Stimulated activated CD4-positive, alpha-beta T cell treated with anti-CD3 and anti-CD28 coated beads, Interleukin-15, amount 100 ng/mL, for 48 hours (primary cell): ENCODE measurements around the gene DSG4.

Experiments used
- DNase-seq, 2 donors: peaks; one replicate each; pipeline ENCODE4 v3.0.0-alpha.2; 2020; ENCODE audit warnings: low read depth in 2 of 2

DSG4 gene

DNA sequence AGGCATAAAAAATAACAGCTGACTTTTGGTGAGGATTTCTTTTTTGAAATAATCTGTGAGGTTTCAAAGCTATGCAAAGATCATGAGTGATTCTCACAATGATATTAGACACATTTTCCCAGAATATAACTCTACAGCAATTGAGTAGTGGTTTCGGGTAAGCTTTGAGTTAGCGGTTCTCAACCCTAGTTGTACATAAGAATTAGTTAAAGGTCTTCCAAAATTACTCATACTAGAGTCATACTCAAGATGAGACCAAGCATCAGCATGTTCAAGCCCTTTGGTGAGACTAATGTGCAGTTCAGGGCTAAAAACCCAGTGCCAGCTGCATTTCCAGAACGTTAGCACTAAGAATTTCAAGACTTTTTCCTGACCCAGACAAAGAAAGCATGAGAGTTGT, 31.1 kb downstream of the DSG4 start:
- DNase-seq: no peak

DNA sequence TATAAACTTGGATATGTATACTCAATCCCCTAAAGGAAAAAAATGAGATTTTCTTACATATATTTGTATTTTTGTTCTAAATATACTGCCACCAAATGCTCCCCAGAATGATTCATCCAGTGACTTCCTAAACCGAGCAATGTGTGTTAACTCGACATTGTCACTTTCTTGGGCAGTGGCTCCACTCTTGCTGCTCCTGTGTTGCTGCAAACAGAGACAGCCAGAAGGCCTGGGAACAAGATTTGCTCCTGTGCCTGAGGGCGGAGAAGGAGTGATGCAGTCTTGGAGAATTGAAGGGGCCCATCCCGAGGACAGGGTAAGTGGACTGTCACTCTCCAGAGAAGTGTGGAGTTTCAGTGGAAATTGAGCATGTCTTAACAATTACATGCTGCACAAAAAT, 32.7 kb downstream of the DSG4 start:
- DNase-seq: no peak

DNA sequence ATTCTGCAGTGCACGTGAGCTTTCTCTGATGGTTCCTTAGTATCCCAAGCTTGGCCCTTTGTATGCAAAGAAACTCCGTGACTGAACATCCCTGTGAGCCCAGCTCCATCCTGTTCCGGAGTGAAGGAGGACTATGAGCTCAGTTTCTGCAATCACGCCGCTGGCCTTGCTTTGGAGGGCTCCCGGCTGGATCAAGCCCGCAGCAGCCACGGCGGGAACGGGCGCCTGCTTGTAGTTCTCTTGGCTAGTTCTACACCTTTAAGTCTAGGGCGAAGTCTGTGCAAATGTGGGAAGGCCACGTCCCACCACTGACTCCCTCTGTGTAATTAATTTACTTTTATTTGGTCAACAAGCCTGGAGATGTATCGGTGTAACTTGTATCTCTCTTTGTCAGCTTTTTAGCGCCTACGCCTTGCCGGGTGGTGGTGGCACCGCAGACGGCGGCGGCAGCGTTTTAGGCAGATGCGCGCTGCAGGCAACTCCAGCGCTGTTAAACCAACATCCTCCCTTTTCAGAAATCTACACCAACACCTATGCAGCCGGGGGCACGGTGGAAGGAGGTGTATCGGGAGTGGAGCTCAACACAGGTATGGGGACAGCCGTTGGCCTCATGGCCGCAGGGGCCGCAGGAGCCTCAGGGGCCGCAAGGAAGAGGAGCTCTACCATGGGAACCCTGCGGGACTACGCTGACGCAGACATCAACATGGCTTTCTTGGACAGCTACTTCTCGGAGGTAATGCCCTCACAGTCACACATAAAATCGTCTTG, 34.3 kb downstream of the DSG4 start:
- DNase-seq: no peak

DNA sequence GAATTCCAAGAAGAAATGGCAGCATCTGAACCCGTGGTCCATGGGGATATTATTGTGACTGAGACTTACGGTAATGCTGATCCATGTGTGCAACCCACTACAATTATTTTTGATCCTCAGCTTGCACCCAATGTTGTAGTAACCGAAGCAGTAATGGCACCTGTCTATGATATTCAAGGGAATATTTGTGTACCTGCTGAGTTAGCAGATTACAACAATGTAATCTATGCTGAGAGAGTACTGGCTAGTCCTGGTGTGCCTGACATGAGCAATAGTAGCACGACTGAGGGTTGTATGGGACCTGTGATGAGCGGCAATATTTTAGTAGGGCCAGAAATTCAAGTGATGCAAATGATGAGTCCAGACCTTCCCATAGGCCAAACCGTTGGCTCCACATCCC, 36.6 kb downstream of the DSG4 start:
- DNase-seq: no peak

DNA sequence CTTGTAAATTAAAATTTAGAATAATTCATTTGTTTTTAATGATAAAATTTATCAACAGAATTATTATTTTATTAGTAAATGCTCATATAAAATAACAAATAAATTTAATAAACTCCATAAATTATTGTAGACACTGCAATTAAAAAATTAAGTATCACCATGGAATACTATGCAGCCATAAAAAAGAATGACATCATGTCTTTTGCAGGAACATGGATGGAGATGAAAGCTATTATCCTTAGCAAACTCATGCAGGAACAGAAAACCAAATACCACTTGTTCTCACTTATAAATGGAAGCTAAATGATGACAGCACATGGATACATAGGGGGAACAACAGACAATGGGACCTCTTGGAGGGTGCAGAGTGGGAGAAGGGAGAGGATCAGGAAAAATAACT, 41.3 kb downstream of the DSG4 start:
- no peak for DNase-seq

DNA sequence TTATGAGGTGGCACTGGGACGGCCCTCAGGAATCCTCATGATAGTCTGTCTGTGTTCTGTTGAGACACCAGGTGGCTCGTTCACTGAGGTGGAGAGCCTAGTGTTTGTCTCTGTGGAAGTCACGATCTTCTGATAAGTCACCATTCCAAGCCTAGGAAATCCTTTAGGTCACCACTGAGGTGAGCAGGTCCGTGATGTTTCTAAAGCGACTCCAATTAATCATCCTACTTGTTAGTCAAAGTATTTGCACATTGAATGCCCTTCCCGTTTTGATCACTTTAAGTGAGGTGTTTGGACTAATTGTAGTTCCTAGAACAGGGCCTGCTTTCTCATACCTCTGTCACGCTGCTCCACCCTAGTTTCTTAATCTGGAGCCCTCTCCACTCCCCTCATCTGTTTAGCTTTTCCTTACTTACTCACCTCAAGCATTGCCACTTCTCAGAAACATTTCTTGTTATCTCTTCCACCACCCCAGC, 42.9 kb downstream of the DSG4 start:
- DNase-seq: no peak

DNA sequence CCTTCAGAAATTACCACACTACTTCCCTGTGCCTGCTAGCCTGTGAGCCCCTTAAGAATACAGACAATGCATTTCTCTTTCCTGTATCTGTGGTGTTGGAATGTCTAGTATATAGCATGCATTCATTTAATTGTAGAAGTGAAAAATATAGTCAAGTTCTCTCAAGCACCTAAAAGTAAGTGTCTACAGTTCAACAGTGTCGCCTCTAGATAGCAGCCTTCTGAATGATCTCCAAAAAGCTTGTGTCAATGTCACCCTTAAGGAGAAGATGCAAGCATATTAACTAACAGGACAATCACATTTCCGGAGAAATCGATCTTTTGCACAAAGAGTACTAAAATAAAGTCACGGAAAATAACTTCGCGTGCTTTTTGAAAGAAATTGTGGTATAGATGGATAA, 43.5 kb downstream of the DSG4 start:
- no peak for DNase-seq

DNA sequence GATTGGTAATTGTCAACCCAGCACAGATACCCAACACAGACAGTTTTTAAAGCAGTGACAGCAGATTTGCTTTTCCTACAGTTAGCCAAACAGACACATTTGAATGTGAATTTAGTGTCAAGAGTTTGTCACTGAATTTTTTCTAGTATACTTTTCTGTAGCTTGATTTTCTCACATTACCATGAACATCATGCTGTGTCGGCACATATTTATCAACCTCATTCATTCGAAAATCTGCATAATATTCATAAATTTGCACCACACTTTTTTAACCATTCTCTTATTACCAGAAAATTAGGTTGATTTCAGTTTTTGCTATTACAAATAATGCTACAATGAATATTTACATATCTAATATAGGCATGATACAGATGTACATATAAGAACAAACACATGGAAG, 43.9 kb downstream of the DSG4 start:
- DNase-seq: no peak

DNA sequence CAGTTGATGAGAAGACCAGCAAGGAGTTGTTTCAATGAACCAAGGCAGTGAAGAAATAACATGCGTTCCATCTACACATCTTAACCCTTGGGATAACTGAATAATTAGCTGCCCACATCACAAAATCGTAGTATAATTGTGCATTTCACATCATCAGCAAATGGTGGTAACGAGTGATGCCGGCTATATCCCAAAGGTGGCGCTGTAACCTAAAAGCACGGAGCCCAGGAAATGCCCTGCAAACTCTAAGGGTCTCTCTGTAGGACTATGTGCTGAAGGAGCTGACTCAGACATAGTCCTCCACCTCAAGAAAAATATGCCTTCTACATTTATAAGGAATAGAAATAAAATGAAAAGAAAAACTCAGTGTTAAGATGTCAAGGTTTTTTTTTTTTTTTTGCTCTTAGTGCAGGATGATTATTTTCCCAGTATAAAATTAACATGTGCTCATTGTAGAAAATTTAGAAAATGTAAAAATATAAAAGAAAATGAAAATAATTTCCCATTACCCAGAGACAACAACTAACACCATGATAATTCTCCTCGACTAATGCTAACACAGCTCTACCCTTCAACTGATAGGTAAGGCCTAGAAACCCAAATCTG, 47.9 kb downstream of the DSG4 start:
- DNase-seq: no peak

DNA sequence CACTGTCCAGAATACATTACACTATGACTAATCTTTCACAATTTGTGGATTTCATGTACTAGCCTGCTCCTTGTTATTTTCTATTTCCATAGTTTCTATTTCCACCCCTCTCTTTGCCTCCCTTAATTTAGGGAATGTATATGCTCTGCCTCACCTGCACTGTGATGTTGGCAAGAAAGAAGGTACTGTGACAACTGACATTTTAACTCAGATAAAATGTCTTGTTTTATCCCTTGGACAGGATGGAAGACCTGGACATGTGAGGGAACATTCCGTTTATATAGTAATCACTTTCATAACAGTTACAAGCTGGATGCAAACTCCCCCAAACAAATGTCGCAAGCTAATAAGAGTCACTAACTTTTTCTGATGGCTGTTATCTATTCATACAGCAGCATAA, 49.4 kb downstream of the DSG4 start:
- DNase-seq: no peak

DNA sequence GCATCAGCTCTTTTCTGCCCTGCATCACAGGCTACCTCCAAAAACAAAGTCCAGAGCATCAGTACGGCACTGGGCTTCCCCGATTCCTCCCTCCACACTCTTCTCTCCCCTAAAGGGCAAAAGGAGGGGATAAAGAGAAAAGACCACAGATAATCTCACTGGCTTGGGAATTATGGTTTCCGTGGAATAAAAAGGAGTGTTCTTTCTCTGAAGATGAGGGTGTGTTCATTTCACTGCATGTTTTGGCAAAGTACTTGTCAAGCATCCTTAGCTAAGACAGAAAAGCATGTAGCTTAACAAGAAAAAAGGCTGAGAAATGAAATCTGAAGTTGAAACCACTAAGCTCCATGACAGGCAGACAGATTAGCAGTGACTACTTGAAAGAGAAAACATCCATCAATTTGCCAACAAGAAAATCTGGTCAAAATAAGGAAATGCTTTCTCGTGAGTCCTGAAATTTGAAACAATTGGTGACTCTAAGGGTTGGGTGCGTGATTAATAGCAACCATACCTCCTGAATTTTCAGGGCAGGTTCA, 50.4 kb downstream of the DSG4 start:
- DNase-seq: no peak

DNA sequence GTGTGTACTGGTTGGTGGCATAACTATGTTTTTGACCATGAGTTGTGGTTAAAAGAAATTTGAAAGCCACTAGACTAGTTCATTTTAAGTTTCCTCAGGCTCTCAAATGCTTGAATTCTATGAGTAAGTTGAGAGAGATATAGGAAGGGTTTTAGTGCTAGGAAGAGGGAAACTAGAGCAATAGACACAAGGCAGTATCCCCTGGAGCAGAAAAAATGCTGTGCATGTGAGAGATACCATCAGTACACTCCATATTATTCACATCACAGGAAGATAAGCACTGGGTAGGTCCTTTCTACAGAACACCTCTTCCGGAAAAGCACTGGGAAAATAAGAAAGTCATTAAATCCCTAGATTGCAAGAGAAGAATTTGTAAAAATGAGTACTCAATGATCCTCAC, 51.6 kb downstream of the DSG4 start:
- DNase-seq: no peak

DNA sequence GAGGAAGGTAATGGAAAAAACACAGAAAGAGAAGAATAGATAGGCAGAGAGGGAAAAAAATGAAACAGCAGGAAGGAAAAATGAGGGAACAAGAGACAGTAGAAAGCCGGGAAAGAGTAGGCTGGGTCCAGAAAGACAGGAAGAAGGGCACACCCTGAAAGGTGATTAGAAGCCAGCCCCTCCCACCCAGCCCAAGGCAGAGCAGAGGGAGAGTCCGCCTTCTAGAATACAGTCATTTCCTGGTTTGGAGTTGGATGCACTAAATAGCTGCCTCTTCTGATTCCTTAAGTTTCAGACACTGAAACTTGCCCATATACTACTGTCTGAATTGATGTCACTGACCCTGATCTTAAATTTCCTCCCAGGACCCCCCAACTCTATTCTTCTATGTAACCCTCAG, 53.0 kb downstream of the DSG4 start:
- no peak for DNase-seq

DNA sequence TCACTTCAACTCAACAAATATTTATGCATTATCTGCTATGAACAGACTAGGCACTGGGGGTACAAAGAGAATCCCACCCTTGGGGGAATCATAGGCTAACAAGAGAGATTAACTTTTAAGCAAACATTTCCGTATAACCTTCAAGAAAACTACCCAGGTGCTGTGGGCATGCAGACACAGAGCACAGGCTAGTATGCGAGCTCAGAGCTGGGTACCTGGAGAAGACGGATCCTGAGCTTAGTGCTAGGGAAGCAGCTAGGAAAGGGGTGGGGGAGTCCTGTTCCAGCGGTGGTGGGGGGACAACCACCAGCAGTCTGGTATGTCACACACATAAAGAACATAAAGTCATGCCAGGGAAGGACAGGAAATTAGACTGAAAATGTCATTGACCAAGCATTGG, 53.5 kb downstream of the DSG4 start:
- DNase-seq: no peak

DNA sequence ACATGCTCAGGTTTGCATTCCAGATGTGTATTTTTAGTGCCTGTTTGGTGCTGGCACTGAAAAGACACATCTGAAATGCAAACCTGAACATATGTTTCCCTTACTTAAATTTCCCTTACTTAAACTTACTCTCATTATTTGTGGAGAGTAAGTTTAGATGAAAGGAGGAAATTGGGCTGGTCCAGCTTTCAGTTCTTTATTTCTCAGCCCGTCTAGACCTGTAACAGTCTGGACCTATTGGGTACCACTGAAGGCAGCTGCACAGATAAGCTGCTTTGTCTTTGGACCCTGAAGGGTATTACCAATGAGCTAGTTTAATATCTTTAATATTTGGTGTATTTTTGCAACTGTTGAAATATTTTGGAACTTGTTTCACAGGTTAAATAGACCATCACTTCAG, 54.0 kb downstream of the DSG4 start:
- no peak for DNase-seq

DNA sequence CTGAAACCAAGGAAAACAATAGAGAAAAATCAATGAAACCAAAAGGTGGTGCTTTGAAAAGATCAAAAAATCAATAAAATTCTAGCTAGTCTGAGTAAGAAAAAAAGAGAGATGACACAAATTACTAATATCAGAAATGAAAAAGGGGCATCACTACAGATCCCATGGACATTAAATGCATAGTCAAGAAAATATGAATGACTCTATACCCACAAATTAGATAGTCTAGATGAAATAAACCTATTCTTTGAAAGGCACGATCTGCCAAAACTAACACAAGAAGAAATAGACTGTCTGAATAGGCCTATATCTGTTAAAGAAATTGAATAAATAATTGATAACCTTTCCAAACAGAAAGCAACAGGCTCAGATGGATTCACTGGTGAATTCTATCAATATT, 55.7 kb downstream of the DSG4 start:
- no peak for DNase-seq

DNA sequence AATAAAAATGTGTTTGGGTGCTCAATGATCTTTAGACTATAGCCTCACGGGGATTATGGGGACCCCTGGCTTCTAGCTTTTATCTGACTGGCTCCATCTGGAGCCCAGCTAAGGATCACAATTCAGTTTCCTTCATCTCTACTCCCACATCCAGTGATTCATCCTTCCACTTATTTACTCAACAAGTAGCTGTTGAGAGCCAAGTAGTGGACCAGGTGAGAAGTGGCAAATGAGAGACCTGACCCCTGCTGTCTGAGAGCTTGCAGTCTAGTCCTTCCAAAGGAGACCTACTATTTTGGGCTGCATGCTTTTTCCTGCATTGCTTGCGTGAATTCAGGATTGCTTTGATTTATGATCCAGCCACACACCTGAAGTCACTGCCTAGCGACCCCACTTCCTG, 60.2 kb downstream of the DSG4 start:
- DNase-seq: no peak

DNA sequence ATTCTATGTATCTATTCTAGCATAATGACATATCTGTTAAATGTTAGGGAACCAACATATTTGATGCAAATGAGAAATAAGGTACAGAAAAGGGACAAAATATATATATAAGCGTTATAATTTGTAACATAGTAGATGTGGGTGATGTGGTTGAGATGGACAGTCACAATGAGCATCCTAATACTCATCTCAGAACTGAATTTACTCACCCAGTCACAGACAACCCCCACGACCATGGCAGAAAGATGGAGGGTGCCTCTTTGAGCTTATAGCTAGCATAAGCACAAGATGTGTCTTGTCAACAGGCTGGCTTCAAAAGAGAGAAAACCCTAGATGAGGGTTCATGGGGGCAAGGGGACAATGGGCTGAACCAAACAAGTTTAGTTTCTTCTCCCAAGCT, 61.8 kb downstream of the DSG4 start:
- no peak for DNase-seq

DNA sequence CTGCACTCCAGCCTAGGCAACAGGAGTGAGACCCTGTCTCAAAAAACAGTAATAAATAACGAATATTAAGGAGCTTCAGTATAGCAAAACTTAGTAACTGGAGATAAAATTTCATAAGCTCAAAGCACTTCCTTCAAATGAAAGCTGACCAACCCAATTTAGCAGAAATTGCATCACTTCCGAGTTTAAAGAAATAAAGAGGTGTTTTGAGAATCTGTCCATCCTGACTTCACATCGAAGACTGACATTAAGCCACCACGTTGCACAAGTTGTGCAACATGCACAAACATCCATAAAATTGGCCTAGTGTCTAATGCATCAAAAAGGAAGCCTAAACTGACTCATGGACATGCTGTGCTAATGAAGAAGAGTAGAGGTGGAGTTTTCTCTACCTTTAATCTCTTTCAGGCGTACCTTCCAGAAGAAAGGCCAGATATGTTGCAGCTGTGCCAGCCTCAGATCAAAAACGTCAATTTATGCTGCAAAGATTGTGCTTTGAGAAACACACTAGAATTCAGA, 63.3 kb downstream of the DSG4 start:
- no peak for DNase-seq

DNA sequence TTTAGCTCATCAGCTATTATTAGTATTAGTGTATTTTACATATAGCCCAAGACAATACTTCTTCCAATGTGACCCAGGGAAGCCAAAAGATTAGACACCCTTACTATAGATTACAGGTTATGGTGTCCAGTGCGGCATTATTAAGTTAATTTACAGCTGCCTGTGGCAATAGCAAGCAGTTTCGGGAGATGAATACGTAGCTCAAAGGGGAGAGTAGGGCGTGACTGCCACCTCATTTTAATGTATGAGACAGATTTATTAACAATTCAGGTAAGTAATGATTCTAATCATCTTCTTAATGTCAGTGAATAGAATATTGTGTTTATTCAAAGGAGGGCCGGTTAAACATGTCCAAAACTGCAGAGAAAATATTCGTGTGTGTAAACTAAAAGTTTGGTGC, 64.2 kb downstream of the DSG4 start:
- no peak for DNase-seq

DNA sequence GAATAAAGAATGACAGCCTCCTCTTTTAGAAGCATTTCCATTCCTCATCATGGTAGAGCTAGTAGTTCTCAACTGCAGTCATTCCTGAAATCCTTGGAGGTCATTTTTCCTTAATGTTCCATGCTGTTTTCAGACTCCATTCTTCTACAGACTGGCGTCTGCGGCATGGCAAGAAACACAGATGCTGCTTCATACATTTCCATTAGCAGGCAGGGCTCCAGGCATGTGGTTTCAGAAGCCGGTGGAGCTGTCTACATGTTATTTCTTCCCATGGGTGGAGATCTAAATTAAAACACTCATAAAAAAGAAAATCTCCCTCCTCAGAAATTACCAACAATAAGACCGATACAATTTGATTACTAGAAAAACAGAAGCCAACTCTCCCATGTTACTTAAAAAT, 64.9 kb downstream of the DSG4 start:
- DNase-seq: no peak

DNA sequence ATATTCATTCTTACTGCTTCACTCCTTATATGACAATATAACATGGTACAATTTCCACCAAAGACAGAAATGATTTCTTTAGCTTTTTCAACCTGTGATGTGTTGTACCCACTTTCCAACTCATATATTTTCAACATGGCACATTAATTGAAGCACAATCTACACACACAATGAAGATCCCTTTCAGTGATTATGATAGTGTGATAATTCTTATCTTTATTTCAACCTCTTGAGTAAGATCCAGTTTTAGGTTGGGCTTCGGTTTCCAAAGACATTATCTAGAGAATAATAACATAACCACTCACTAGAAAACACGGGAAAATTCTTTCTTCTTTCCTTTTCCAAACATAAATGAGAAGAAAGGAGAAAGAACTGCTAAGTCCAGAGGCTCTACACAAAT, 67.6 kb downstream of the DSG4 start:
- DNase-seq: no peak

DNA sequence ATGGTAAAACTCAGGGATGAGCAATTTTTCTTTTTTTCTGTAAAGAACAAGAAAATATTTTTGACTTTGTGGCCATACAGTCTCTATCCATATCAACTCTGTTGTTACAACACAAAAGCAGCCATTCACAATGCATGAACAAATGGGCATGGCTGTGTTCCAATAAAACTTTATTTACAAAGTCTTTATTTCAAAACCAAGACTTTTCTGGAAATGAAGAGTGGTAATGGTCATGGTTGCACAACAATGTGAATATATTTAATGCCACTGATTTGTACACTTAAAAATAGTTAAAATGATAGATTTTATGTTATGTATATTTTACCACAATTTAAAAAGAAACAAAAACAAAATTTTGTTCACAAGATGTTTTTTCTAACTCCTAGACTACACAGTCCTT, 69.3 kb downstream of the DSG4 start:
- DNase-seq: no peak
